HEK293 (cell line): Measurements from ENCODE around the gene ALG6.

Source experiments
- YY2 ChIP-seq: fragments of 450-650 bp; formaldehyde crosslinking; IDR thresholded peaks from 2 replicates; pipeline ENCODE4 v1.5.1; 2016; ENCODE audit warnings: missing biosample characterization, missing genetic modification characterization
- ZNF274 ChIP-seq, 2 experiments: fragments of 200-500 bp in 1 of 2; fragments of 450-650 bp in 1 of 2; sonication (Bioruptor generic) in 1 of 2; formaldehyde crosslinking in 1 of 2; IDR thresholded peaks; 2 replicates each; pipeline versions ENCODE4 v1.5.1 to v1.6.1; 2014 to 2016; ENCODE audit warnings: borderline replicate concordance in 1 of 2, inconsistent platforms in 1 of 2, low read length in 1 of 2, missing biosample characterization in 1 of 2, missing genetic modification characterization in 1 of 2

GRCh38 chr1:63320022-63320721, 47.3 kb upstream of the ALG6 start:
- no peak for TF ChIP-seq YY2 (tag by site-specific recombination)
- TF ChIP-seq ZNF274 (IDR thresholded peaks at IDR 0.05; ENCODE audit: low read length) = no peak
- TF ChIP-seq ZNF274 (tag by site-specific recombination; IDR thresholded peaks at IDR 0.05; ENCODE audit: borderline replicate concordance) = no peak
